GM18502 (cell line): Measurements from ENCODE around the gene CD19.
"Not testable (repeated sequence)": the region's sequence is repeated elsewhere in the genome, so short reads cannot be mapped to it uniquely, and the experiment has no call there.

Experiments
- ATAC-seq: cut with Tn5 transposase; IDR thresholded peaks from one replicate; pipeline ENCODE4 v1.9.1; 2021; ENCODE audit warnings: mild to moderate bottlenecking; ENCODE audit not compliant: unreplicated experiment, poor library complexity

Gene CD19

DNA sequence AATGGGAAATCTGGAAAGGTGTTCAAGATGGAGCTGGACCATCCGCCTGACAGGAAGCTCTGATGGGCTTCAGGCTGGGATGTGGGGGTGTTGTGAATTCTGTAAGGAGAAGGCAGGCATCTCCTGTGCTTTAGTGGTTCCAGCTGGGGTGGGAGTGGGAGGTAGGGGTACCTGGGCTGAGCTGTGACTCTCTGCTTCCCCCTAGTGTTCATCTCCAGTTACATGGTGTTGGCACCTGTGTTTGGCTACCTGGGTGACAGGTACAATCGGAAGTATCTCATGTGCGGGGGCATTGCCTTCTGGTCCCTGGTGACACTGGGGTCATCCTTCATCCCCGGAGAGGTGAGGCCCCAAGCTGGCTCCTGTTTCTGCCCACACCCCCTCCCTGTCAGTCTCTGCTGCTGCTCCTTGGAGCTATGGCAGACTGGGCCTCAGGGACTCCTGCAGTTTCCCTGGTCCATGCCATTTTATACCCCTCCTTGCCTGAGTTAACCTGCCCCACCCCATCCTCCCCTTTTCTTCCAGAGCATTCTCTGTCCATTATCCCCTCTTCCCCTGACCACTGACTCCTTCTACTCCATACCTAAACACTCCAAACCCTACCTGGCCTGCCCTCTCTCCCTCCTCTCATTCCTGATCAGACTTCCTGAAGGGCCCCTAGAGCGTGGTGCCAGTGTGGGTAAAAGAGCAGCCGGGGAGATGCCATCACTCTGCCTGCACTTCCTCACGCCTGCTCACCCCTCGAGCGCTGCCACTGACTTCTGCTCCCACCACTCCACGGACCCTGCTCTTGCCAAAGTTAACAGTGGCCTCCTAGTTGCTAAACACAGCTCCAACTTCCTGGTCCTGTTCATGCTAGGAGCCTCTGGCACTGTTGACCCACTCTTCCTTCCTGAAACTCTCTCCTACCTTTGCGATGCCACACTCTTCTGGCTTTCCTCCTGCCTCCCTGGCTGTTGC, 46.2 kb downstream of the CD19 start:
- ATAC-seq = no peak

GRCh38 chr16:28980330-28980729, 48.6 kb downstream of the CD19 start:
- ATAC-seq = not testable (repeated sequence)

DNA sequence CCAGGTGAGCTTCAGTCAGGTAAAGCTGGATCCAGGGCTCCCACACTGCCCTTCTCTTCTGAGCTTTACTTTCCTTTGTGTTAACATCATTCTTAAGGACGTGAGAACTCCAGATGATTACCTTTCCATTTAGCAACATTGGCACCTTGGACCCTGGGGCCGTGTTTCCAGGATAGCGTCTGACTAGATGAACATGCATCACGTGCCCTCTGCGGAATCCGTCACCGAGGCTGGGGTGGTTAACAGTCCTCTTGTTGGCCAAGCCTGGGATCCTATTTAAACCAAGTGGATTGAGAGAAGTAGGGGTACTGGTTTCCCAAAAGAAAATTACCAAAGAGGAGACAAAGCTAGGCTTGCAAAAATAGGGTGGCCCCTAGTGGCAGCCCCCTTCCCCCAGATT, 49.2 kb downstream of the CD19 start:
- no peak for ATAC-seq

GRCh38 chr16:28981517-28981916, 49.7 kb downstream of the CD19 start:
- ATAC-seq = no peak

- ATAC-seq = no peak
Measured at GRCh38 chr16:28982418-28982817, 50.6 kb downstream of the CD19 start.

GRCh38 chr16:28982949-28983348, 51.2 kb downstream of the CD19 start:
- ATAC-seq = no peak

GRCh38 chr16:28983644-28984043, 51.9 kb downstream of the CD19 start:
- no peak for ATAC-seq

DNA sequence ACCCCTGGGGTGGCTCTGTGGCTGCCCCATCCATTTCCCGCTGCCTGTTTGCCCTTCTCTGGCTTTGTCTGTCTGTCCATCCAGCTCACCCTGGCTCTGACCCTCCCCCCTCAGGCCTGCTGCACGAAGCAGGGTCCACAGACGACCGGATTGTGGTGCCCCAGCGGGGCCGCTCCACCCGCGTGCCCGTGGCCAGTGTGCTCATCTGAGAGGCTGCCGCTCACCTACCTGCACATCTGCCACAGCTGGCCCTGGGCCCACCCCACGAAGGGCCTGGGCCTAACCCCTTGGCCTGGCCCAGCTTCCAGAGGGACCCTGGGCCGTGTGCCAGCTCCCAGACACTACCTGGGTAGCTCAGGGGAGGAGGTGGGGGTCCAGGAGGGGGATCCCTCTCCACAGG, 52.3 kb downstream of the CD19 start:
- no peak for ATAC-seq

DNA sequence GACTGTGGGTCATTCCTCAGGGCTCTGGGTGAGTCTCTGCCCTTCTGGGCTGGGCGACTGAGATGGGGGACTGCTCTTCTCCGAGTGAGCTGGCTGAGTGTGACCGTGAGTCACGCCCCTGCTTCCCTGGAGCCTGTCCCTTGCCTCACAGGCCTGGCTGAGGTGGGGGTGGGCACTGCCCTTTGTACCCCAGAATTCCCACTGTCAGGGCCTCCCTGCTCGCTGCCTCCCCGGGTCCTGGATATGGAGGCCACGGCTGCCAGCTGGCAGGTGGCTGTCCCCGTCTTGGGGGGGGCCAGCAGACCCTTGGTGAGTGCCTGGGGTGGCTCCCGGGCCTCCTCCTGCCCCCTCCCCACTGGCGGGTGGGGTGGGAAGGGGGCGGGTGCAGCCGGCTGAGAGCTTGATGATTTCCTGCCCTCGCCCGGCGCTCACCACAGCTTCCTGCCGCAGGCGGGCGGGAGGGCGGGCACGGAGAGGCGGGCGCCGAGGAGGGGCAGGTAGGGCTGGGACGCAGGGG, 52.9 kb downstream of the CD19 start, which contains the start of gene LAT:
LAT (plus strand) TSS at position 434 of the 517 bp plus-strand sequence. CDS start 366 bp downstream, outside the sequence.
- ATAC-seq = no peak

- no peak for ATAC-seq
Measured at GRCh38 chr16:28985211-28986041, 53.7 kb downstream of the CD19 start.

DNA sequence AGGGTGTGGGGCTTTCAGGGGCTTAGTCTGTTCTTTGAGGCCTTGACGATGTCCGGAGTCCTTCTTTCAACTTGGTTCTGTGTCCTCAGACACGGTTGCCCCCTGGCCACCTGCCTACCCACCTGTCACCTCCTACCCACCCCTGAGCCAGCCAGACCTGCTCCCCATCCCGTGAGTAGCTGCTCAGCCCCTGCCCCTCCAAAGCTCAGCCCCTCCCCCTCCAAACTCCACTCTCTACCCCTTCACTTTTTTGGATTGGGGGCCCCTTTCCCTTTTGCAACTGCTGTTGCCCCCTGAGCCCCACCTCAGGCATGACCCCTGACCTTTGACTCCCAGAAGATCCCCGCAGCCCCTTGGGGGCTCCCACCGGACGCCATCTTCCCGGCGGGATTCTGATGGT, 54.3 kb downstream of the CD19 start:
- no peak for ATAC-seq

- ATAC-seq = no peak
Measured at GRCh38 chr16:28986492-28986891, 54.7 kb downstream of the CD19 start.

DNA sequence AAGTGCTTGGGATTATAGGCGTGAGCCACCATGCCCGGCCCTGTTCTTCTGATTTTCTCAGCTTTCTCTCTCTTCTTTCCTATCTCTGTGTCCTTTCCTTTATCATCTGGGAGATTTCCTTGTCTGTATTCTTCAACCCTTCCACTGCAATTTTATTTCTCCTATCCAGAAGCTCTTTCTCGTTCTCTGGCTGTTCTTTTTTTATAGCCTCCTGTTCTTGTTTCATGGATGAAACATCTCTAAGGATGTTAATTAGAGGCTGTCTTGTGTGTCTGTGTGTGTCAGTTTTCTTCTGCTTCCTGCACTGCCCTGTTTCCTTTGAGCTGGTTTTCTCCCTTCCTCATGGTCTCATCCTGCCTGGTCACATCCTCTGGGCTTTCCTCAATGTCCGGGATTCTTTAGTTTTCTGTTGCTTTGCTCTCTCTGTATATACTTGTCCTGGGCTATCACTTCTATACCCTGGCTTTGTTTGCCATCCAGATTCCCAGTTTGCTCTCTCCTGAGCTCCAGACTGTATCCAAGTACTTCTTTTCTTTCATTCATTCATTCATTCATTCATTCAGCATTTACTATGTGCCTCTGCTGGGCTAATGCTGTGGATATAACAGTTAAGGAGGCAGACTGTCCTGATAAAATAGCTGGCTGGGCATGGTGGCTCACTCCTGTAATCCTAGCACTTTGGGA, 55.5 kb downstream of the CD19 start:
- no peak for ATAC-seq
